GM12874 (cell line): ENCODE results near the gene TRIM28.

Experiments
- TF ChIP-seq, protein P1 (sequence below): IDR thresholded peaks from 2 replicates; pipeline ENCODE4 v1.5.1; 2011; ENCODE audit warnings: low read depth, mild to moderate bottlenecking, control low read depth, low read length, moderate library complexity; ENCODE audit not compliant: insufficient read depth

TRIM28 gene

DNA sequence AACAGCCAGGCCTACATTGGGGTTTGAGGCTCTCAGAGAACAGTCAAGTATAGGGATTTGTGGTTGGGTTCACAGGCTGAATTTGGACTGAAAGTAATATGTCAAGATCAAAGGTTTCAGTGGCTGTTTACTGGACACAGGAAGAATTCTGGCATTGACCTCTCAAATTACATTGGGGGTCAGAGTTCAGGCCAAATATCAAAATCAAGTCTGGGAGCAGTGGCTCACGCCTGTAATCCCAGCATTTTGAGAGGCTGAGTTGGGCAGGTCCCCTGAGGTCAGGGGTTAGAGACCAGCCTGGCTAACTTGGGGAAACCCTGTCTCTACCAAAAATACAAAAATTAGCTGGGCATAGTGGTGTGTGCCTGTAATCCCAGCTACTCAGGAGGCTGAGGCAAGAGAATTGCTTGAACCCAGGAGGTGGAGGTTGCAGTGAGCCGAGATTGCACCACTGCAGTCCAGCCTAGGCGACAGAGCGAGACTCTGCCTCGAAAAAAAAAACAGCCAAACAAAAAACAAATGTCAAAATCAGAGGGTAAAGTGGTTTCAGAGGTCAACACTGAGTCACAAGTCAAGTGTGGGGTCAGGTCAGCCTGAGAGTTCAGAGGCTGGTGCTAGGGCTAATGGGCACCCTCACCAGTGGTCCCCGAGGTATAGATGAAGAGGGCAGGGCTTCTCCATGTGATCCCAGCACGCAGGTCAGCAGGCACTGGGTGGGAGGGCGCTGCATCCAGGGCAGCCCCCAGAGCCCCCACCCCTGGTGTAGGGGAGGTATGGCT lies 33.6 kb upstream of the TRIM28 start:
- TF ChIP-seq, protein P1, sequence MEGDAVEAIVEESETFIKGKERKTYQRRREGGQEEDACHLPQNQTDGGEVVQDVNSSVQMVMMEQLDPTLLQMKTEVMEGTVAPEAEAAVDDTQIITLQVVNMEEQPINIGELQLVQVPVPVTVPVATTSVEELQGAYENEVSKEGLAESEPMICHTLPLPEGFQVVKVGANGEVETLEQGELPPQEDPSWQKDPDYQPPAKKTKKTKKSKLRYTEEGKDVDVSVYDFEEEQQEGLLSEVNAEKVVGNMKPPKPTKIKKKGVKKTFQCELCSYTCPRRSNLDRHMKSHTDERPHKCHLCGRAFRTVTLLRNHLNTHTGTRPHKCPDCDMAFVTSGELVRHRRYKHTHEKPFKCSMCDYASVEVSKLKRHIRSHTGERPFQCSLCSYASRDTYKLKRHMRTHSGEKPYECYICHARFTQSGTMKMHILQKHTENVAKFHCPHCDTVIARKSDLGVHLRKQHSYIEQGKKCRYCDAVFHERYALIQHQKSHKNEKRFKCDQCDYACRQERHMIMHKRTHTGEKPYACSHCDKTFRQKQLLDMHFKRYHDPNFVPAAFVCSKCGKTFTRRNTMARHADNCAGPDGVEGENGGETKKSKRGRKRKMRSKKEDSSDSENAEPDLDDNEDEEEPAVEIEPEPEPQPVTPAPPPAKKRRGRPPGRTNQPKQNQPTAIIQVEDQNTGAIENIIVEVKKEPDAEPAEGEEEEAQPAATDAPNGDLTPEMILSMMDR = no peak

DNA sequence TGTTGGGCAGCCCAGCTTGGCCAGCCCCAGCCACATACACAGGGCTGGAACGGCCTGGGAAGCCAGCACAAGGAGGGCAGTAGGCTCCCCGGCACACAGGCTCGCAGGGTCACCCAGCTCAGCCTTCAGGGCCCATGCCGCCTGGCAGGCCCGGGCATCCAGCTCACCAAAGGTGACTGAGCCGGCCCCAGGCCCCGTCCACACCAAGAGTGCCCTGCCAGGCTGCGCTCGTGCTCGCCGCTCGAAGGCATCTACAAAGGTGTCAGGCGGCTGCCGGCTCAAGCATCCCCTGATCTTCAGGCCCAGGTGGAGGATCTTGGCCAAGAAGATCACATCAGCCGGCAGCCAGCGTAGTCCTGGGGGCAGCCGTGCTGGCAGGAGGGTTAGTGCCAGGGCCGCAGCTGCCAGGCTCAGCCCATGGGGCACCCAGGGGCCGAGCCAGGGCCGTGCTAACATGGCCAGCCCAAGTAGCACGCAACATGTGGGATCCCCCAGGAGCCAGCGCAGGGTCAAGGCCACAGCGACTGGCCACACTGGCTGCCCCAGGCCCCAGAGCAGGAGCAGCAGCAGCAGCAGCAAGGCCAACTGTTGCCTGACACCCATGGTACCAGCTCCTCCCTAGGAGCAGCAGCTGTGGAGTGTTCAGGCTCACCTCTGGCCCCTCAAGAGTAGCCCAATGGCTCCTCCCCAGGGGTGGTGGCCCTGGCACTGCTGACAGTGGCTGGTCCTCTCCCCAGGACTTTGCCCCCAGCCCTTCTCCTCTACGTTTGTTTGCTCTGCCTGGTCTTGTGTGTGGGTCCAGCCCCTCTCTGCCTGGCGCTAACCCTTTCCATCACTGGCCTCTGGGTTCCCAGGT lies 32.3 kb upstream of the TRIM28 start, which contains the start of gene SLC27A5:
Gene SLC27A5, minus strand, starts transcription at position 640 of the 856 bp plus-strand sequence. Its CDS starts 37 bp downstream, at position 603.
- TF ChIP-seq, protein P1 = no peak

DNA sequence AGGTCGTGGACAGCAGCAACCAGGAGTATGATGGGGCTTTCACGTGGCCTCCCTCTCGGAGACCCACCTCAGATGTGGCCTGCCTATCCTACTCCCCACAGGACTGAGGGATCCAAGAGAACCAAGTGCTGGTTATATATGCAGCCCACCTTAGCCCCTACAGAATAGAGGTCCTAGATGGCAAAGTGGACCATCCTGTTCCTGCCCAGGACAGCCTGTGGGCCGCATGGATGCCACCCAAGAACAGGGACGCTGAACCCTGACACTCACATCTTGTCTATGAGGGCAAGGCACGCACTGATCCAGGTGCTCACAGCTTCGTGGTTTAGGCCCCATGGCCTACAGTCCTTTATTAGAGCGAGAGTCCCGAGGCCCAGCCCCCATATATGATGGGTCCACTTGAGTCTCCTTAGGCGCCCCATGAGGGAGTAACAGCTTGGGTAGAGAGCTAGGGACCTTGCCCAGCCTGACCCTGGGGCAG lies 30.6 kb upstream of the TRIM28 start:
- TF ChIP-seq, protein P1 = no peak

DNA sequence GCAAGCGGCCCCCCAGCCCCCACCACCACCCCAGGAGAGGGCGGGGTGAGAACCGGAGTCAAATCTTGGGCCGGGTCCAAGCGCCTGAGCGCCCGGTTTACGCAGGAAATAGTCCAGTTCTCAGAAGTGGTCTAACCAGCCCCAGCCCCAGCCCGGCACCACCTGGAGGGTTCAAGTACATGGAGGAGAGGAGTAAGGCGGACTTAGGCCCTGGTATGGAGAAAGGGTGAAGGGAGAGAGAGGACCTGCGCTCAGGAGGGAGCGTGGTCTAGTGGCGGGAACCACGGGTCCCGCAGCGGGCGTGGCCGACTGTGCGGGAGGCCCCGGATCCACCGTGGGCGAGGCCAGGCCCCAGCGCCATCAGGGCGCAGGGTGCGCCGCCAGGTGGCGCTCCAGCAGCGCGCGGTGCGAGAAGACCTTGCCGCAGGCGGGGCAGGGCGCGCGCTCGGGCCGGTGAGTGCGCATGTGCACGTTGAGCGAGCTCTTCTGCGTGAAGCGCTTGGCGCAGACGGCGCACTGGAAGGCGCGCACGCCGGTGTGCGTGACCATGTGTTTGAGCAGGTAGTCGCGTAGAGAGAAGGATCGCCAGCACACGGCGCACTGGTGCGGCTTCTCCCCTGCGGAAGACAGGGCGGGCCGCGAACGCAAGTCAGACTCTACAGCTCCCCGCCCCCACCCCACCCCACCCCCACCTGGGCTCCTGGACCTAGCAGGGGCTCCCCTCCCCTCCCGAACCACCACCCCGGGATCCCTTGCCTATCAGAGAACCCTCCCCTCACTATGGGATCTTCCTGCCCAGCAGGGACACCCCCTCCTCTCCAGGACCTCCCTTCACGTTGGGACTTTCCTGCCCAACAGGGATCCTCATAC lies 29.9 kb upstream of the TRIM28 start:
- TF ChIP-seq, protein P1 = peak; percentile 98

DNA sequence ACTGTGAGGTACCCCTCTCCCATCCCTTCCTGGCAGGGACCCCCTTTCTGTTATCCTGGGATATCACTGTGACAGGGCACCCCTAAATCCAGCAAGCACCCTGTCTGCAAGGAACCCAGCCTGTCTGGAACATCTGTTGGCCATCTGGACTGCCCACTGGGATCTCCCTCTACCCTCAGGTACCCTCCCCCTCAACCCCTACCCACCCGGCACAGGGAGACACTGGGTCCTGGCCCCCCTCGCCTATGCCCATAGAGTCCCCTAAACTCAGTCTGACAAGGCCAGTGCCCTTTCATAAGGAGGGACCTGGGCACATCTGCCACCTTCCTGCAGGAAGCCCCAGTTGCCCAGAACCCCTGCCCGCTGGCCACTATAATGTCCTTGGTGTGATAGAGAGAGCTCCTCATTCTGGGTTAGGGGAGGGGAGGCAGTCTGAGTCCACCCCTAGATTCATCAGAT lies 29.3 kb upstream of the TRIM28 start:
- TF ChIP-seq, protein P1 = no peak

DNA sequence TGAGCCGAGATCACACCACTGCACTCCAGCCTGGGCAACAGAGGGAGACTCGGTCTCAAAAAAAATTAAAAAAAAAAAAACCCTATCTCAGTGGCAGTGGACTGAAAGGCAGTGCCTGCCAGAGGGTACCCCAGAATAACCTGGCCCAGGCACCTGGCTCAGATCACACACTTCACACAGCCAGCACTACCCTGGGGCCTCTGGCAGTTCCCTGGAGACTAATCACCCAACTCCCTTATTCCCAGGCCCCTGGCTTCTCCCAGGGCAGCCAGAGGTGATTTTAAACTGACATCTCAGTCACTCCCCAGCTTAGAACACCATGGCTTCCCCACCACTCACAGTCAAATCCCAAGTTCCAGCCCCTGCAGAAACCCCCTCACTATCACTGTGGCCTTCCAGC lies 28.6 kb upstream of the TRIM28 start:
- TF ChIP-seq, protein P1 = no peak
